Measurements from ENCODE around the gene MBOAT2.
A peak's percentile ranks its signal among the peaks of the same experiment; 100 is the strongest.

MBOAT2 gene

GRCh38 chr2:9017411-9017810, 13.9 kb upstream of the MBOAT2 start:
- no peak for DNase-seq

GRCh38 chr2:9015998-9016397, 12.5 kb upstream of the MBOAT2 start:
- no peak for DNase-seq

DNA sequence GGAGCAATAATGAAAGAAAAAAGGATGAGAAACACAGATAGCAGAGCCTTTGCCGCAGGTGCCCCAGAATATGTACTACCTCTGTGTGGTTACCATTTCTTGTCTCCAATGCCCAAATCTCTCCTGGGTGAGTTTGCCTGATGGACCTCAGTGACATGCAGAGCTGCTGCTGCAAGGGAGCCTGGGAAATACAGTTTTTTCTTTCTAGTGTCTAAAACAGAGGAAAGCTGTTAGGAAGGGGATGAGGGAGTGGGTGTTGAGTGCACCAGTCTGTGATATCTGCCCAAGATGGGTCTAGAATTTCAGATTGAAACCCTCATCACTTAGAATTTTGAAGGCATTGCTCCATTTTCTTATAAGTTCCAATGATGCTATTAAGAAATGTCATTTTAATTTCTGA, 9.9 kb upstream of the MBOAT2 start:
- DNase-seq = no peak

DNA sequence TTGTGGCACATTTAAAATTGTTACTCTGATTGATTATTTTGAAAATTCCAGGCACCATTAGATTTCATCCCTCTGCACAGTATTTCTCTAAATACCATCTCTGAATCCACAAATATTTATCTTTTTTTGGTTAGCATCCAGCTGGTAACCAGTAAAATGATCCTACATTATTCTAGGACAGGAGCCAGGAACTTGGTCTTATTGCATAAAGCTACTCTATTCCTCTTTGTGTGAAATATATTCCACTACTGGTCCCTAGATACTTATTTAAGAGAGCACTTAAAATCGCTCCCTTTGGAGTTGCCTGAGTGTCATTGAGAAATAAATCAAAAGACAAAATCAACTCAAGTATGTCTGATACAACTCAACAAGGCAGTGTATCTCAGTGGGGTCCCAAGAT, 7.4 kb upstream of the MBOAT2 start:
- no peak for DNase-seq

DNA sequence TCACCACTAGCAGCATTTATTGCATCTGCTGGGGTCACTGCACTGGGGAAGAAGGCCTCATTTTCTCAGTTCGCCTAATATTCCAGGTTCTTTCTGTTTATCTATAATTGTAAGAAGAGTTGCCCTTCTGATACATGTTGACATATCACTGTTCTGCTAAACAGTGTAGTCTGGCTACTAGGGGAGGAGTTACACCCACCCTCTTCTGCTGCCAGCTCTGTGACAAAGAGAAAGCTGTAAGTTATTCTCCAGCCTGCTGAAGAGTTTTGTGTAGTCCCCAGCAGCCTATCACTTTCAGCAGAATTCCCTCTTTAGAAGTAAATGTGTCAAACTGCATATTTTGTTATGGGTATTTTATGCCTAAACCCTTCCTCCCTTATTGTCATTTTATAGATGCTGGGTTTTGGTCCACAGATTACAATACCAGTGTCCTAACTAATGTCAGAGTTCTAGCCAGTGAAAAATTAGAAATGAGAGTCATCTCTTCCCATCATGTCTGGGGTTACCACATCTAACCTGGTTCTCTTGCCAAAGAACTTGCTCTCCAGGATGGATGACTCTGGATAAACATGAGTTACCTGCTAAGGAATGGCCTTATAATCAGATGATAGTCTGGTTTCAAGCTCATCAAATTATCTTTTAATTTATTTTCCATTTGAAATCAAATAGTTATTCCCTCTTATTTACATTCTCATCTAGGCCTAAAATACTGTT, 5.6 kb upstream of the MBOAT2 start:
- no peak for DNase-seq

DNA sequence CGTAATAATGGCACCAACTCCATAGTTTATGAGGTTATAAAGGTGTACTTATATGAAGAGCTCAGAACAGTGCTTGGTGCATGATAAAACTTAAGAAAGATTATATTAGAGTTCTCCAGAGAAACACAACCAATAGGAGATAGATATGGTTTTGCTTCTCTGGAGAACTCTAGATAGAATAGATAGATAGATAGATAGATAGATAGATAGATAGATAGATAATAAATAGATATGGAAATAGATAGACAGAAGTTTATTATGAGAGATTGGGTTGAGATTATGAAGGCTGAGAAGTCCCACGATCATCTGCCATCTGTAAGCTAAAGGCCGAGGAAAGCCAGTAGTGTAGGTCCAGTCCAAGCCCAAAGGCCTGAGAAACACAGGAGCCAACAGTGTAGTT, 2.9 kb upstream of the MBOAT2 start:
- no peak for DNase-seq

GRCh38 chr2:9004338-9005204, 1.1 kb upstream of the MBOAT2 start:
- no peak for DNase-seq

GRCh38 chr2:9003366-9003615, 193 bp downstream of the MBOAT2 start:
- DNase-seq = peak; percentile 4

DNA sequence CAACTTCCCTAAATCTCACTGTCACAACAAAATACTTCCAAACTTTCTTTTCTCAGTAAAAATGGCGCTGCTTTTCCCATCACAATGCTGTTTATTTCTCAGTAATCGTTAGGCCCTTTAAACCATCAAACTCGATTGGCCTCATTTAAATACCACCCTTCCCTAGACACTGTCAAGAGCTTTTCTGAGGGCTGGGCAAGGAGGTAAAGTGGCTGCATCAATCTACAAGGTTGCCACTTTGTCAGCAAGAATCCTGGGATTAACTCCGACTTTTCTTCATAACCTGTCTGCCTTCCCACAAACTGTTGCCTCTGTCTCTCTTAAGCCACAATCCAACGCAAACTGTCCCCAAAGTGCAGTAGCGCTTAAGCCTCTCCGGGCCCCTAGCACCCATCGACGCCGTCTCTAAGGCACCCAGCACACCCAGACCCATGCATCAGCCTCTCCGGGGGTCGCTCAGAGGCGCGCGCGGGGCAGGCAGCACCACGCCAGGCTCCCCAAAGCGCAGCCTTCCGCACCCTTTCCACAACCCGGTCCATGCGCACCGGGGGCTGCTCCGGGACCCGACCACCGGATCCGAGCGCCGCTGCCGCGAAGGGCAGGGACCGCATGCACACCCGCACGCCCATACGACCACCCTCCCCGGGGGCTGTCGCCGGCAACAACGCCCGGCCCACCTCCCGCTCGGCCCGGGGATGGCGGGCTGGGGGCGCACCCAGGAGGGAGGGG, 683 bp downstream of the MBOAT2 start:
- DNase-seq = peak; percentile 4

GRCh38 chr2:9002313-9002636, 1.2 kb downstream of the MBOAT2 start:
- no peak for DNase-seq

- DNase-seq = no peak
Observed at GRCh38 chr2:9001778-9002177, 1.7 kb downstream of the MBOAT2 start.

- DNase-seq = no peak
Observed at GRCh38 chr2:9001229-9001628, 2.3 kb downstream of the MBOAT2 start.

DNA sequence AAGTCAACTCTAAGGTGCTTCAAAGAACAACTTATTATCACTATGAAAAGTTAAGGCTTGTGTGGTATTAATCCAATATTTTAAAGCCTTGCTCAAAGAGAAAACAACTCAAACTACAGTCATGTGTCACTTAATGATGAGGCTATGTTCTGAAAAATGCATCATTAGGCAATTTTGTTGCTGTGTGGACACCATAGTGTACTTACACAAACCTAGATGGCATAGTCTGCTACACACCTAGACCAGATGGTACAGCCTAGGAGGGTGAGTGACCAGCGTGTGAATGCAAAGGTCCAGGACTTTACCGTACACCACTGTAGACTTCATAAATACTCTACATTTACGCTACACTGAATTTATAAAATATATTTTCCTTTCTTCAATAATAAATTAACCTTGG, 3.0 kb downstream of the MBOAT2 start:
- no peak for DNase-seq

- DNase-seq = no peak
Observed at GRCh38 chr2:8999797-9000196, 3.7 kb downstream of the MBOAT2 start.

- no peak for DNase-seq
Observed at GRCh38 chr2:8999102-8999446, 4.4 kb downstream of the MBOAT2 start.

GRCh38 chr2:8998418-8999101, 4.9 kb downstream of the MBOAT2 start:
- no peak for DNase-seq

DNA sequence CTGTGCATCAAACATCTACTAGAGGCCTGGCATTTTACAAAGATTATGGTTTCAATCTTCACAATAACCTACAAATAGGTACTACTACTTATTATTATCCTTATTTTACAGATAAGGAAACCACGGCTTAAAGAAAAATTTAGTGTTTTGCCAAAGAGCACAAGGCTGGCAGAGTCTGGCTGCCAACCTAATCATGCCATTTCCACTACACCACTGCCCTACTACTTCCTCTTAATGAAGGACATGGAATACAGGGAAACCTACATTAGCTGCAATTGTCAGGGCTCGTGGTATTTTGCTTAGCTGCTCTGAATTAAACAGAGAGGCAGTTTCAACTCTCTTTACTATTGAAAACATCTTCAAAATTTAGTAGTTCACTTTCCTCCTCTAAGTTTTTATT, 5.9 kb downstream of the MBOAT2 start:
- DNase-seq = no peak

DNA sequence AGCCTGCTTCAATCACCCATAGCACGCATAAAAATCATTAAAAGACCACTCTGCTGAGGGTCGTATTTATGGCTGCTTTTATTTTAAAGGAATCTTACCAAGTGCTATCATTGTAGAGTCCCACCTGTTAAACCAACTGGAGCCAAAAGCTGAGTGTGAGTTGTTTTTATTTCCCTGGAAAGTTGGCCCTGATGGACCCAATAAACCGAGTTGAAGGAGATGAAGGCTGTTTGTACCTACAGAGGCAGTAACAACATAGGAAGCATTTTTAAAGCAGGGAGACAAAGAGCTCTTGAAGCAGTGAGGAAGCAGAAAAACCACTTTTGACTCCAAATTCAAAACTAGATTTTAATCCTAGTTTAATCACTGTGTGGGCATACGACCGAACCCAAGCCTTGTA, 6.4 kb downstream of the MBOAT2 start:
- DNase-seq = no peak

DNA sequence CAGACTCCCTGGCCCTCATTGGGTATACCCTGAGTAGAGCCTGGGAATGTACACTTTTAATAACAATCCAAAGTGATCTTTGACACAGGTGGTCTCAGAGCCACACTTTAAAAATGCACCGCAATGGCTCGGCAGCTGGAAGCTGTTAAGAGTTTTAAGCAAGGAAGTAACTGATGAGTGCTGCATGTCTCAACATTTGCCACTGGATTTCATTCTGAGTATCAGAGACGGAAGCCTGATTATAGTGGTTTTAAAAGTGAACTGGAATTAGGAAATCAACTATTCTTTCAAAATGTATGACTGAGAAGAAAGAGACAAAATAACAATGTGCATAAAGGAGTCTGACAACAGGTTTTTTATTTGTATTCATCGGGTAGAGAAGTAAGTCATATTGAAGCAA, 7.5 kb downstream of the MBOAT2 start:
- no peak for DNase-seq

GRCh38 chr2:8994386-8994785, 9.1 kb downstream of the MBOAT2 start:
- DNase-seq = no peak

DNA sequence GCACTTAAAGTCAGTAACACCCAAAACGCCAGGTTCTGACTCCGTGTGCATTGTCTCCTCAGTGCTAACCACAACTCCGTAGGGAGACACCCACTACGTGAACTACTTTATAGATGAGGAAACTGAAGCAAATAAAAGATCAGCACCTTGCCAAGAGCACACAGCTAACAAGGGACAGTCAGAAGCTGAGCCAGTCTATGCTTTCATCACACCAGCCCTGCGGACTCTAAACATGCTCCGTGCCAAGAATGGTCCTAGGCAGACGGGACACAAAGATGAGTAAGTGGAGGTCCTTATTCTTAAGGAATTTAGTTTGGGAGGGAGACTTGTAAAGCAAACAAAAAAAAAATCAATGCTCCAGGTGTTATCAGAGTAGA, 9.6 kb downstream of the MBOAT2 start:
- DNase-seq = no peak

DNA sequence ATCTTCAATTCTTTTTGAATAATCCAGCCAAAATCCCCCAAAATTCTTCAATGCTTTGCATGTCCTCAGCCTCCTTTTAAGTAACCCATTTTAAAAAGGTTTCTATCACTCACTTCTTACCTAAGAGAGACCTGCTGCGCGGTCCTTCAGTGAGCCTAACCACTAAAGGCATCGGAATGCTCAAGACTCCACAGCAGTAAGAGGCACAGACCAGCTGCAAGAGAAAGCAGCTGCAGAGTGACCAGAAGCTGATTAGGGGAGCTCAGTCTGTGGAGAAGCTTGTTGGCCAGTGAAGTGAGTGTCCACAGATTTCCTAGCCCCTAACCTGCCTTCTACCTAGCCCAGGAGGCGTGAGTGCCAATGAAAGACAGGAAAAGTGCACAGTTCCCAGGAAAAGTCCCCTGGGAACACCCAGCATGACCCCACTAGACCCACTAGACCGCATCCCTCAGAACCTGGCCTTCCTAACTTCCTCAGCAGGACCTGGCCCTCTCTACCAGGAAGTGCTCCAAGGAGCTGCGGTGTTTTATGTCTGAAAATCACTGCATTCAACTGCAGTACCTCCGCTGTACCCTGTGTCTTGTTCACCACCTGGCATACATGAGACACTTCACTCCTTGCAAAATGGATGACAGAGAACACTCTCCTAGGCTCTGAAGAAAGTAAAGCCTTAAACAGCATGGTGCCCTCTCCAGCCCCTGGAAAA, 10.1 kb downstream of the MBOAT2 start:
- DNase-seq = no peak

DNA sequence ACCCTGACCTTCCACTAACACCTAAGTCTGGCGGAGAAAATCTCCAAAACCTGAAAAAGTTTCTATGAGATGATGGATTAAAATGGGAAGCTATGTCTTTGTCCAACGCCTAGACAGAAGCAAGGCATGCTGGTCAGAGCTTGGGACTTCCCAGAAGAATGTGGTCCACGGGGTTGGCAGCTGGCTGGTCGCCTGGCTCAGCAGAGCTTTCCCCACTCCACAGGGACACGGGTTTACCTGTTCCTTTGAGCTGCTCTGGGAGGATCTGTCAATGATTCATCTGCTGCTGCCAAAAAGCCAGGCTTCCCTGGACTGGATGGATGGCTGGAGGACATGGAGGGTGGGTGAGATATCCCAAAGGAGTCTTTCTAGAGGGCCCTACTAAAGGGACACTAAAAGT, 10.8 kb downstream of the MBOAT2 start:
- no peak for DNase-seq
